SK-N-MC (cell line): Measurements from ENCODE around the gene TNIK.

Experiments
- EZH2 ChIP-seq: fragments of 200-600 bp; sonication (generic); IDR thresholded peaks from one replicate; pipeline ENCODE4 v1.6.1; 2017; ENCODE audit warnings: antibody characterized with exemption
- POLR2AphosphoS5 ChIP-seq: IDR thresholded peaks from 2 replicates; pipeline ENCODE4 v1.6.1; 2012; ENCODE audit warnings: mild to moderate bottlenecking, low read depth, low read length, borderline replicate concordance

GRCh38 chr3:171092467-171092911 is 367.7 kb downstream of the TNIK start:
- TF ChIP-seq EZH2 (no peak), POLR2AphosphoS5 (no peak)
